PFSK-1 (cell line): ENCODE results near the gene ELOVL6.

Experiments
- FOXP2 ChIP-seq: optimal IDR thresholded peaks from 2 replicates; pipeline ENCODE3; 2011; ENCODE audit warnings: borderline replicate concordance, control low read depth, inconsistent platforms; ENCODE audit not compliant: insufficient read depth; ENCODE audit errors: extremely low read length, extremely low read depth
- POLR2AphosphoS5 ChIP-seq: IDR thresholded peaks from 2 replicates; pipeline ENCODE4 v1.6.1; 2012; ENCODE audit warnings: low read depth, mild to moderate bottlenecking, control low read depth, low read length, moderate library complexity
- REST ChIP-seq, 2 experiments: IDR thresholded peaks; 2 replicates each; pipeline versions ENCODE4 v1.6.1 to v1.8.0; 2011 to 2012; ENCODE audit warnings: low read depth in 2 of 2, low read length in 2 of 2, control low read depth in 1 of 2, inconsistent platforms in 1 of 2, mild to moderate bottlenecking in 1 of 2, moderate library complexity in 1 of 2; ENCODE audit not compliant: insufficient read depth in 1 of 2
- SIN3A ChIP-seq: IDR thresholded peaks from 2 replicates; pipeline ENCODE4 v1.6.1; 2012; ENCODE audit warnings: mild to moderate bottlenecking, low read length, moderate library complexity, borderline replicate concordance; ENCODE audit not compliant: insufficient read depth
- TAF1 ChIP-seq: IDR thresholded peaks from 2 replicates; pipeline ENCODE4 v1.6.1; 2012; ENCODE audit warnings: low read length, control low read depth, borderline replicate concordance; ENCODE audit not compliant: insufficient read depth

ELOVL6 gene

DNA sequence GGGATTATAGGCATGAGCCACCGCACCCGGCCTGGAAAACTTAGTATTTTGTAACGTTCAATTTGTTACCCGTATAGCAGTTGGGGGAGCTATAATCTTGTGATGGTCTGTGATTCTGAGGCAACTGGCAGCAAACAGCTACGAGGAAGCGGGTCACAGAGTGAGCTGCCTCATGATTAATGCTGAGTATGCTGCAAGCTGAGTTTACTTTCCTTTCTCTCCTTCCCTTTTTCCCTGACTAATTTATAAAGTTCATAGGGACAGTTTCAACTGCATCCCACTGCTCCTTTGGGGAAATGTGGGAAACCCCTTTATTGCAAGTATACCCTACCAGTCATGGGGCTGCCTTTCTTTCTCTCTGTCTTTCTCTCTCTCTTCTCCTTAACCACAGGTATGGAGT lies 17.7 kb upstream of the ELOVL6 start:
- TF ChIP-seq REST (IDR thresholded peaks at IDR 0.05; ENCODE audit: insufficient read depth in 1 of 2, low read depth in 2 of 2, low read length in 2 of 2), result no peak
- TF ChIP-seq SIN3A, result no peak
- TF ChIP-seq POLR2AphosphoS5, result no peak
- TF ChIP-seq FOXP2, result no peak
- no peak for TF ChIP-seq TAF1

DNA sequence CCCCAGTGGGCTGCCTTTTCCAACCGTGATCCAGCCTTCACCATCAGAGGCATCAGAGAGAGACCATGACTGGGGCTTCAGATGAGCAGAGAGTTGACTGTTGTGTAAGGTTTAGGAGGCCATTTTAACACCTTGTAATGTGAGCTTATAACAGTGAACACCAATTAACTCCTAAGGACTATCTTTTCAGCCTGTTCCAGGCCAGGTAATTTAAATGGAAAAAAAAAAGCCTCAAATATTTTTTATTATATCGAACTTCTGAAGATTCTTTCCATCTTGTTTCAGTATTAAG lies 13.3 kb upstream of the ELOVL6 start:
- TF ChIP-seq POLR2AphosphoS5 (no peak), FOXP2 (no peak), REST (IDR thresholded peaks at IDR 0.05; ENCODE audit: insufficient read depth in 1 of 2, low read depth in 2 of 2, low read length in 2 of 2) (no peak), TAF1 (no peak), SIN3A (no peak)

GRCh38 chr4:110211007-110211769 lies 12.8 kb upstream of the ELOVL6 start:
- TF ChIP-seq POLR2AphosphoS5, result no peak
- TF ChIP-seq REST (IDR thresholded peaks at IDR 0.05; ENCODE audit: insufficient read depth in 1 of 2, low read depth in 2 of 2, low read length in 2 of 2), result no peak
- TF ChIP-seq FOXP2, result no peak
- no peak for TF ChIP-seq TAF1
- TF ChIP-seq SIN3A, result no peak

DNA sequence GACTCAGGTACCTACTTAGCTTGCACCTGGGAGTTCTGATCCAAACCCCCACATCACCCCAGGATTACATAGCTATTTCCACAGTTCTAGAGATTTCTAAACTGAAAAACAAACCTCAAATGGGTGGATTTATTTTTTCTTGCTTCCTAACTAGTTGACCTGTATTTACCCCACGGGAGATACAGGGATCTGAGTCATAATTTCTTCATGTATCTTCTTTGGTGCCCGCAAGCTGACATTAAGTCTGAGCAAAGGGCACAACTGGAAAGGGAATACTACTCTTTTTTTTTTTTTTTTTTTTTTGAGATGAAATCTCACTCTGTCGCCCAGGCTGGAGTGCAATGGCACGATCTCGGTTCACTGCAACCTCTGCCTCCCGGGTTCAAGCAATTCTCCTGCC lies 10.0 kb upstream of the ELOVL6 start:
- TF ChIP-seq SIN3A, result no peak
- no peak for TF ChIP-seq FOXP2
- no peak for TF ChIP-seq TAF1
- no peak for TF ChIP-seq POLR2AphosphoS5
- TF ChIP-seq REST (IDR thresholded peaks at IDR 0.05; ENCODE audit: insufficient read depth in 1 of 2, low read depth in 2 of 2, low read length in 2 of 2), result no peak
